ENCODE measurements around the gene UGT1A5. TPM values are rescaled to one million over a fixed set of nuclear protein-coding genes. Genes with fewer than 3 reads are reported as not detected.

Gene UGT1A5
- total RNA-seq, 1 donor from 2014 or later: not detected

DNA sequence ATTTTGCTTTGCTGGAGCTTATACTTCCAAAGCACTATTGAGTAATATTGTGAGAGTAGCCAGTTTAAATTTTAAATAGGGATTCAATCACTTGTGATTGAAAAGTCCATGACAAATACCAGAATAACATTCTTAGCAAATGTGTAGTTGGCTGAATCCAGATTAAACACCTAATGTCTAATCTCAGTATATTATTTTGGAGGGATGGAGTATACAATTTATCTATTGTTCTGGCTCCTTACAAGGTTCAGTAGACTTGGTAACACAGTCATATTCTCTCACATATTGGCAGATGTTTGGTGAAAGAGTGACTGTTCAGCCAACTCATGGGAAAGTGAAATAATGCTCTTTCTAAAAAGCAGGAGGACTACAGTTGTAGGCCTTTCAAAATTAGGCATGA is 38.8 kb upstream of the UGT1A5 start:
- Histone ChIP-seq H3K4me3 (no peak overlapping the region), H3K9me3 (no peaks in the 10 kb centered on the region), H3K27me3 (no peaks in the 10 kb centered on the region), H3K27ac (no peak overlapping the region), H3K4me1 (no peaks in the 10 kb centered on the region), H3K36me3 (no peaks in the 10 kb centered on the region)
- no peak for DNase-seq
- TF ChIP-seq, protein P1, sequence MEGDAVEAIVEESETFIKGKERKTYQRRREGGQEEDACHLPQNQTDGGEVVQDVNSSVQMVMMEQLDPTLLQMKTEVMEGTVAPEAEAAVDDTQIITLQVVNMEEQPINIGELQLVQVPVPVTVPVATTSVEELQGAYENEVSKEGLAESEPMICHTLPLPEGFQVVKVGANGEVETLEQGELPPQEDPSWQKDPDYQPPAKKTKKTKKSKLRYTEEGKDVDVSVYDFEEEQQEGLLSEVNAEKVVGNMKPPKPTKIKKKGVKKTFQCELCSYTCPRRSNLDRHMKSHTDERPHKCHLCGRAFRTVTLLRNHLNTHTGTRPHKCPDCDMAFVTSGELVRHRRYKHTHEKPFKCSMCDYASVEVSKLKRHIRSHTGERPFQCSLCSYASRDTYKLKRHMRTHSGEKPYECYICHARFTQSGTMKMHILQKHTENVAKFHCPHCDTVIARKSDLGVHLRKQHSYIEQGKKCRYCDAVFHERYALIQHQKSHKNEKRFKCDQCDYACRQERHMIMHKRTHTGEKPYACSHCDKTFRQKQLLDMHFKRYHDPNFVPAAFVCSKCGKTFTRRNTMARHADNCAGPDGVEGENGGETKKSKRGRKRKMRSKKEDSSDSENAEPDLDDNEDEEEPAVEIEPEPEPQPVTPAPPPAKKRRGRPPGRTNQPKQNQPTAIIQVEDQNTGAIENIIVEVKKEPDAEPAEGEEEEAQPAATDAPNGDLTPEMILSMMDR (IDR thresholded peaks at IDR 0.05): no peak
- intact Hi-C loops (cut with DNase I): no loop called here
- no peak for ATAC-seq

- no peaks in the 10 kb centered on the region for H3K36me3 ChIP-seq
- DNase-seq (no peak), ATAC-seq (no peak)
- no peaks in the 10 kb centered on the region for H3K9me3 ChIP-seq
- H3K4me1 ChIP-seq: no peaks in the 10 kb centered on the region
- H3K27ac ChIP-seq: no peak overlapping the region
- no peak overlapping the region for H3K4me3 ChIP-seq
- intact Hi-C loops (cut with DNase I): no loop called here
- H3K27me3 ChIP-seq: no peaks in the 10 kb centered on the region
- TF ChIP-seq, protein P1 (IDR thresholded peaks at IDR 0.05): no peak
Measured at GRCh38 chr2:233674314-233674713, 38.4 kb upstream of the UGT1A5 start.

GRCh38 chr2:233674995-233675394 is 37.7 kb upstream of the UGT1A5 start:
- Histone ChIP-seq H3K27me3 (no peaks in the 10 kb centered on the region), H3K4me1 (no peaks in the 10 kb centered on the region), H3K4me3 (no peak overlapping the region), H3K27ac (no peak overlapping the region), H3K9me3 (no peaks in the 10 kb centered on the region), H3K36me3 (no peaks in the 10 kb centered on the region)
- intact Hi-C loops (cut with DNase I): no loop called here
- no peak for DNase-seq
- TF ChIP-seq, protein P1 (IDR thresholded peaks at IDR 0.05): no peak
- no peak for ATAC-seq

- ATAC-seq (no peak), DNase-seq (no peak)
- no peaks in the 10 kb centered on the region for H3K36me3 ChIP-seq
- no peaks in the 10 kb centered on the region for H3K27me3 ChIP-seq
- TF ChIP-seq, protein P1 (IDR thresholded peaks at IDR 0.05): no peak
- no peak overlapping the region for H3K27ac ChIP-seq
- H3K4me3 ChIP-seq: no peak overlapping the region
- no peaks in the 10 kb centered on the region for H3K4me1 ChIP-seq
- no peaks in the 10 kb centered on the region for H3K9me3 ChIP-seq
- intact Hi-C loops (cut with DNase I): no loop called here
Measured at GRCh38 chr2:233676046-233676445, 36.7 kb upstream of the UGT1A5 start.

DNA sequence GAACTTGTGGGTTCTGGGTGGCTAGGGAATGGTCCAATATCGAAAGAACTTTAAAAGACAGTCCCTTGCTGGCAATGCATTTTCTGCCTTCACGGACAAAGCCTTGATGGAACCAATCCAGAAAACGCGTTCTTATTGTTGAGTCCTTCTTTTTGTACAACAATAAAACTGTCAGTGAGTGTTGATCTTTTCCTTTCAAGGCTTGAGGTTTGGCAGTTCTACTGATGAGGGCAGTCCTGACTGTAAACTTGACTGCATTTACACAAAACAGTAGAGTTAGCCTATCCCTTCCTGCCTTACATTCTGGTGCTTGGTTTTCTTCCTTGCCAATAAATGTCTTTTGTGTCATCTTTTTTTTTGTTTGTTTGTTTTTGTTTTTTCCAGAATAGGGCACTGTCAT is 33.5 kb upstream of the UGT1A5 start:
- H3K27me3 ChIP-seq: no peaks in the 10 kb centered on the region
- H3K9me3 ChIP-seq: no peaks in the 10 kb centered on the region
- H3K4me3 ChIP-seq: no peak overlapping the region

More for the DNA sequence above, 33.5 kb upstream of the UGT1A5 start:
- no peak for ATAC-seq
- TF ChIP-seq, protein P1 (IDR thresholded peaks at IDR 0.05): no peak
- intact Hi-C loops (cut with DNase I): no loop called here
- no peak for DNase-seq
- Histone ChIP-seq H3K27ac (no peak overlapping the region), H3K4me1 (no peaks in the 10 kb centered on the region), H3K36me3 (no peaks in the 10 kb centered on the region)

Measured in upper lobe of right lung (tissue), 1 donor.